Measurements from ENCODE around the gene PNMA6E. TPM values are rescaled to one million over a fixed set of nuclear protein-coding genes. Genes with fewer than 3 reads are reported as not detected.

The PNMA6E gene
- polyA plus RNA-seq, 12 donors = not detected

DNA sequence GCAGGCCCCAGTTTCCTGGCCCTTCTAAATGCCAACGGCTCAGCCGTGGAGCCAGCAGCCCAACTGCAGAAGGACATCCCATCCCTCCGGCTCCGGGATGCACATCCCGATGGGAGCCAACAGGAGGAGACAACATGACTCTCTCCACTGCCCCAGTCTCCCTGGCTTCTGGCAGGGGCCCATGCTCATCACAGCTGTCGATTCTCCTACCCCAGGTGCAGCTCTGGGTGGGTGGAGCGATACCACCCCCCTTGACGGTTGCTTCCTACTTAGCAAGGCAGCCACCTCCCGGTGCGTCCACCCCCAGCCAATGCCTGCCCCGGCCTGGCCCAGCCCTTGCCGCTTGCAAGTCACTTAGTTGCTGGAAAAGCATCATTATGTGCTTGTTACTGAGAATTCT lies 47.7 kb downstream of the PNMA6E start:
- DNase-seq = no peak

DNA sequence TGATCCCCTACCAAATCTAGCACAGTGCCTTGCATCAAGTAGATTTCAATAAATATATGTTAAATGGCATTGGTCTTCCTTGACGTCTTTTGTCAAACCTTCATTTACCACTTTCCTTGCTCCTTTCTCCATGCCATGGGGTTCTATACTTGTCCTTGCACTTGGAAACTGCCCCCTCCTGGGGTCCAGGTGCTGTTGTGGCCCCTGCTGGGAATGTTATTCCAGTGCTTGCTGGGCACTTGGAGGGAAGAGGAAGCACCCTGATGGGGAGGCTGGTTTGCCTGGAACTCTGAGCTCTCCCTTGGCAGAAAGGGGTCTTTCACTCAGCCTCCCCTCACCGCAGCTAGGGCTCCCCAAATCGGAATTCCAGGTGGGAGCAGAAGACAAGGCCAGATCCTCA lies 48.3 kb downstream of the PNMA6E start:
- no peak for DNase-seq

DNA sequence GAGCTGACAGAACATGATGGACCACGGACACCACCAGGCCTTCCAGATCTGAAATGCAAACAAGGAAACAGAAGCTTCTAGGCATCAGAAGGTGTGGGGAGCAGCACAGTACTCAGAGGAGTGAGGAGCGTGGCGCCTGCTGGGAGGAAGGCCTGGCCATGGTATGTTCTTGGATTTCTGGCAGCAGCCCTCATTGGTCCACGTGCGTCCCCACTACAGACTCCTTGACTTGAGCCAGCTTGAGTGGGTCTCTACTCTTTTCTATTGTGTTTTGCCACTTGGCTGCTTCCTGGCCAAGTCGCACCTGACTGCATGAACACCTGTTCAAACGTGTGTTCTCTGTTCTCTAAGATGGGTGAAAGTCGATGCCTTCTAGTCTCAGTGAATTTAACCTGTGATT lies 49.2 kb downstream of the PNMA6E start:
- no peak for DNase-seq

DNA sequence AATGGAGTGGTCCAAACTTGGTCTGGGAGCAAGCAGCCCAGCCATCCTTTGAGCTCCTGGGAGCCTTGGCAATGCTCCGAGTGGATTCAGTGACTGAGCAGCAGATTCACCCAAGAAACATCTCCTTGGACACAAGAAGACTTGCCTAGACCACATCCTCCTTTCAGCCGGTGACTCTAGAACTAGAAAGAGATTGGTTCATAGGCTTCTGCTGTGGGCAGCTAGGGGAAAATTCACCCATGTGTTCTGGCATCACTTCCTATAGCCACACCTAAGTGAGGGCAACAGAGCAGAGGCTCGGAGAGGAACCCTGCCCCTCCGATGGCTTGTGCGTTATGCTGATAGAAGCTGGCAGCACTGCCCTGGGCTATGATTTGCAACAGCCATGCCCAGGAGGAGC lies 51.2 kb downstream of the PNMA6E start:
- no peak for DNase-seq

DNA sequence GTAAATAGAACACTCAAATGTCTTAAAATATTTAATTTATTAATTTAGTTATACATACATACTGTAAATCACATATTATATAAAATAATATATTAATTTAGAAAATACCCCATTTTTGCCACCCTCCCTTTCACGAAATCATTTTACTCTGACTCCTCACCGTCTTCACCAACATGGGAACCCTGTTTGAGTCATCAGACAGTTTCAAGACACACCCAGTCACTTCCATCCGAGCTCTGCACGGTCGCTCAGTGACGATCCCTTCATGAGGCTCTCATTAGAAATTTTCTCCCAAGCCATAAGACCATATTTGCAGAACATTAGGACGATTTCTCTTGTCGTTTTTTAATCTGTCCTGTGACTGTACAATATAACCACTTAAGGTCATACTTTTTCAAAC lies 52.7 kb downstream of the PNMA6E start:
- no peak for DNase-seq

DNA sequence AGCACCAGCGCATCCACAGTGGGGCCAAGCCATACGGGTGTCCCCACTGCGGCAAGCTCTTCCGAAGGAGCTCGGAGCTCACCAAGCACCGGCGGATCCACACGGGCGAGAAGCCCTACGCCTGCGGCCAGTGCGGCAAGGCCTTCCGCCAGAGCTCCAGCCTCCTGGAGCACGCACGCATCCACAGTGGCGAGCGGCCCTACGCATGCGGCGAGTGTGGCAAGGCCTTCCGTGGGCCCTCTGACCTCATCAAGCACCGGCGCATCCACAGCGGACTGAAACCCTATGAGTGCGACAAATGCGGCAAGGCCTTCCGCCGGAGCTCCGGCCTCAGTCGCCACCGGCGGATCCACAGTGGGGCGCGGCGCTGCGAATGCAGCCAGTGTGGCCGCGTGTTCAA lies 53.6 kb downstream of the PNMA6E start:
- DNase-seq = no peak

Other genes starting within 250 kb of the PNMA6E start
- not detected for gene MAGEA1, start 222.1 kb downstream of the PNMA6E start, polyA plus RNA-seq (ENCODE audit: insufficient read length in 12 of 12)
- not detected for gene PNMA6F, start 79.6 kb downstream of the PNMA6E start, polyA plus RNA-seq (ENCODE audit: insufficient read length in 12 of 12)
- 1 to 10 TPM in 11 of 12 donors, not detected in 1; 7.6 to 9.7 (median 8.5) TPM for gene ZNF275, start 67.2 kb downstream of the PNMA6E start, polyA plus RNA-seq (ENCODE audit: insufficient read length in 12 of 12)
- 1 to 10 TPM in 1 of 12 donors, under 1 TPM in 10, not detected in 1; 0.49 to 2.2 (median 0.74) TPM for gene ZFP92, start 10.1 kb upstream of the PNMA6E start, polyA plus RNA-seq (ENCODE audit: insufficient read length in 12 of 12)
- gene TREX2, start 44.7 kb upstream of the PNMA6E start, polyA plus RNA-seq (ENCODE audit: insufficient read length in 12 of 12) = 1 to 10 TPM in 1 of 12 donors, under 1 TPM in 9, not detected in 2; 0.23 to 1.3 (median 0.40) TPM
- 10 to 100 TPM in 11 of 12 donors, not detected in 1; 14.5 to 57.2 (median 21.0) TPM for gene HAUS7, start 69.2 kb upstream of the PNMA6E start, polyA plus RNA-seq (ENCODE audit: insufficient read length in 12 of 12)
- 100 to 1,000 TPM in 8 of 12 donors, 10 to 100 TPM in 4; 82.7 to 192 (median 118) TPM for gene BGN, start 93.6 kb upstream of the PNMA6E start, polyA plus RNA-seq (ENCODE audit: insufficient read length in 12 of 12)
- under 1 TPM in 10 of 12 donors, not detected in 2; 0.12 to 0.89 (median 0.52) TPM for gene ATP2B3, start 116.3 kb upstream of the PNMA6E start, polyA plus RNA-seq (ENCODE audit: insufficient read length in 12 of 12)
- gene CCNQ, start 197.8 kb upstream of the PNMA6E start, polyA plus RNA-seq (ENCODE audit: insufficient read length in 12 of 12) = 10 to 100 TPM in 10 of 12 donors, not detected in 2; 10.7 to 15.3 (median 11.6) TPM
- gene DUSP9, start 245.9 kb upstream of the PNMA6E start, polyA plus RNA-seq (ENCODE audit: insufficient read length in 12 of 12) = under 1 TPM in 10 of 12 donors, not detected in 2; 0.22 to 0.89 (median 0.33) TPM